Measurements from ENCODE around the gene CPN1.
"Not testable (repeated sequence)": the region's sequence is repeated elsewhere in the genome, so short reads cannot be mapped to it uniquely, and the experiment has no call there.

CPN1 gene

GRCh38 chr10:100020142-100020885 lies 61.4 kb downstream of the CPN1 start:
- no peak for DNase-seq

GRCh38 chr10:100019787-100020141 lies 61.9 kb downstream of the CPN1 start:
- DNase-seq: no peak

- DNase-seq: no peak
Measured at GRCh38 chr10:100014071-100014762, 67.5 kb downstream of the CPN1 start.

- no peak for DNase-seq
Measured at GRCh38 chr10:100013621-100014020, 68.0 kb downstream of the CPN1 start.

GRCh38 chr10:100011906-100012305 lies 69.8 kb downstream of the CPN1 start:
- DNase-seq: not testable (repeated sequence)

GRCh38 chr10:100009793-100010676 lies 71.6 kb downstream of the CPN1 start, which contains the start of gene DNMBP:
DNMBP (minus strand) TSS chr10:100009947; CDS start chr10:99972124, 37,823 bp downstream.
- DNase-seq: peak; percentile 81

- peak; percentile 49 for DNase-seq
Measured at GRCh38 chr10:100009283-100009792, 72.3 kb downstream of the CPN1 start.

- DNase-seq: no peak
Measured at GRCh38 chr10:100008708-100009282, 72.9 kb downstream of the CPN1 start.

GRCh38 chr10:100008142-100008522 lies 73.5 kb downstream of the CPN1 start:
- DNase-seq: peak; percentile 77

- DNase-seq: no peak
Measured at GRCh38 chr10:100007231-100008141, 74.2 kb downstream of the CPN1 start.

- no peak for DNase-seq
Measured at GRCh38 chr10:100006243-100006886, 75.3 kb downstream of the CPN1 start.

GRCh38 chr10:100004805-100005510 lies 76.7 kb downstream of the CPN1 start:
- no peak for DNase-seq

GRCh38 chr10:100000109-100000644 lies 81.5 kb downstream of the CPN1 start:
- DNase-seq: no peak

- DNase-seq: no peak
Measured at GRCh38 chr10:99999319-100000108, 82.2 kb downstream of the CPN1 start.

- DNase-seq: no peak
Measured at GRCh38 chr10:99998889-99999288, 82.8 kb downstream of the CPN1 start.

GRCh38 chr10:99996671-99997648 lies 84.7 kb downstream of the CPN1 start:
- no peak for DNase-seq

GRCh38 chr10:99995713-99996112 lies 86.0 kb downstream of the CPN1 start:
- DNase-seq: no peak

- DNase-seq: no peak
Measured at GRCh38 chr10:99995269-99995668, 86.4 kb downstream of the CPN1 start.

Data from hematopoietic multipotent progenitor cell treated with erythropoietin and hydrocortisone succinate and interleukin-3 and kit ligand, for 8 days (in vitro differentiated cells).